ACHN (cell line): Measurements from ENCODE around the gene AKR1B1.
"Not testable (repeated sequence)": the region's sequence is repeated elsewhere in the genome, so short reads cannot be mapped to it uniquely, and the experiment has no call there.

Source experiments
- DNase-seq: peaks from one replicate; pipeline ENCODE4 v3.0.0-alpha.2; 2015
- in situ Hi-C: cut with HindIII; loops from 2 replicates; pipeline ENCODE4 v1.10.0; 2017; ENCODE audit warnings: low sequenced_read_pairs, low pct_ligation_motif_present, low pct_unique_long_range_greater_than_20kb

The AKR1B1 gene

GRCh38 chr7:134458806-134459698 is at the start of gene AKR1B1:
AKR1B1 (minus strand) TSS chr7:134459100; CDS start chr7:134459062, 38 bp downstream.
- in situ Hi-C loops, result no loop called here
- peak; percentile 97 for DNase-seq

GRCh38 chr7:134505856-134506255 is 47.0 kb upstream of the AKR1B1 start:
- no peak for DNase-seq
- in situ Hi-C loops, result no loop called here

GRCh38 chr7:134504660-134505164 is 45.8 kb upstream of the AKR1B1 start:
- in situ Hi-C loops, result no loop called here
- no peak for DNase-seq

DNA sequence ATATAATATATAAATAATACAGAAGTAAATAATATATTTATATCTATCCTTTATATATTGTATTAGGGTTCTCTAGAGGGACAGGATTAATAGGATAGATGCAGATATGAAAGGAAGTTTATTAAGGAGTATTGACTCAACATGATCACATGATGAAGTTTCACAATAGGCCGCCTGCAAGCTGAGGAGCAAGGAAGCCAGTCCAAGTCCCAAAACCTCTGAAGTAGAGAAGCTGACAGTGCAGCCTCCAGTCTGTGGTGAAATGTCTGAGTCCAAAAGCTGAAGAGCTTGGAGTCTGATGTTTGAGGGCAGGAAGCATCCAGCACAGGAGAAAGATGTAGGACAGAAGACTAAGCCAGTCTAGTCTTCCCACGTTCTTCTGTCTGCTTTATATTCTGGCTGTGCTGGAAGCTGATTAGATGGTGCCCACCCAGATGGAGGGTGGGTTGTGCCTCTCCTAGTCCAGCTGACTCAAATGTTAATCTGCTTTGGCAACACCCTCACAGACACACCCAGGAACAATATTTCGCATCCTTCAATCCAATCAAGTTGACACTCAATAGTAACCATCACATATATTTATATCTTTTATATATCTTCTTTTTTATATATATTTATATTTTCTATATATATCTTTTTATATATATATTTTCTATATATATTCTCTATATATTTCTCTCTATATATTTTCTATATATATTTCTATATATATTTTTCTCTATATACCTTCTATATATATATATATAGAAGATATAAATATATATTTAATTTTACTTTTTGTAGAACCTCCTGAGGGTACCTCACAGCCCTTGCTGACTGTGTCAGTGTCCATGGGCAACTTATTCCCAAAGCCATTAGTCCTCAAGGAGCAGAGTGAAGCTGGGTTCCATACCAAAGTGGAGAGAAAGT is 43.8 kb upstream of the AKR1B1 start:
- in situ Hi-C loops, result no loop called here
- DNase-seq, result no peak

GRCh38 chr7:134500982-134501381 is 42.1 kb upstream of the AKR1B1 start:
- no peak for DNase-seq
- in situ Hi-C loops, result no loop called here

DNA sequence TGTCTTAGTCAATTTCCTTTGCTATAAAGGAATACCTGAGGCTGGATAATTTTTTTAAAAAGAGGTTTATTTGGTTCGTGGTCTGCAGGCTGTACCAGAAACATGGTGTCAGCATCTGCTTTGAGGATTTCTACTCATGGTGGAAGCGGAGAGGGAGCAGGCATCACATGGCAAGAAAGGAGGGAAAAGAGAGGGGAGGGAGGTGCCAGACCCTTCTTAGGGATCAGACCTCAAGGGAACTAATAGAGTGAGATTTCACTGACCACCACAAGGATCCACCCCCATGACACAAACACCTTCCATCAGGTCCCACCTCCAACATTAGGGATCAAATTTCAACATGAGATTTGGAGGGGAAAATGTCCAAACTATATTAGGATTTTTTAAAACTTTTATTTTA is 41.5 kb upstream of the AKR1B1 start:
- no peak for DNase-seq
- in situ Hi-C loops, result no loop called here

GRCh38 chr7:134495546-134495945 is 36.6 kb upstream of the AKR1B1 start:
- in situ Hi-C loops, result no loop called here
- no peak for DNase-seq

GRCh38 chr7:134493091-134493490 is 34.2 kb upstream of the AKR1B1 start:
- DNase-seq, result no peak
- in situ Hi-C loops, result no loop called here

GRCh38 chr7:134487721-134488120 is 28.8 kb upstream of the AKR1B1 start:
- DNase-seq, in situ Hi-C loops: not testable (repeated sequence)

DNA sequence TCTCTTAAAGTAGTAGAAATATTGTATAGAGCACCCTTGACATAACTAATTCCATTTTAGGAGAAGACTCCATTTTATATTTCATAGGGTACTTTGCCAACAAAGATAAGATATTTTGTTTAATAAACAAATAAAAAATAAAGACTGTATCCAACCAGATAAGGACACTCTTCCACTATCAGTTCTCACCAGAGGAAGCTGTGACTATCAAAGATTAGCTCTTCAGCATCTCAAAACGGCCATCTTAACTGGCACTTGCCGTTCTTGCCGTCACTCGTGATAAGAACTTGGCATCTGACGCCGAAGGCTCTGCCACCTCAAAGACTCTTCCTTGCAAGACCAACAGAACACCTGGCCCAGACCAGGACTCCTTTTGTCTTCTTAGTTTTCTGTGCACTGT is 26.3 kb upstream of the AKR1B1 start:
- DNase-seq, result no peak
- in situ Hi-C loops, result no loop called here

DNA sequence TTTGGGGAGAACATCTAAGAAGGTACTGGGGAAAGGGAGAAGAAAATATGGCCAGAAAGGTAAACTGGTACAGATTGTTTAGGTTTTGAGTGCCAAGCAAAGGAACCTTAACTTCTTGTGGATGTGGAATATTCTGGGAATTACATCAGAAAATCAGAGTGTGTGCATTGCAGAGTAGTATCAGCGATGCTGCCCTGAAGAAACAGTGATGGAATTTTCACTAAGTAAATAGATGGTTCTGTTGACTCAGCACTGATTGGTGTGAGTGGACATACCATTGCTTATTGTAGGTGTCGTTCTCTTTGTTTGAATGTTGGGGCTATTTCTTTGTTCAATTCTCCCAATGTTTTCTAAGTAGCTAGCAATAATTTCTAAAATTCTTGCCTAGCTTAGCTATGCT is 24.4 kb upstream of the AKR1B1 start:
- in situ Hi-C loops, result no loop called here

GRCh38 chr7:134482858-134483257 is 24.0 kb upstream of the AKR1B1 start:
- DNase-seq, result no peak
- in situ Hi-C loops, result no loop called here

More for the DNA sequence above, 24.4 kb upstream of the AKR1B1 start:
- DNase-seq, result no peak

GRCh38 chr7:134481167-134481566 is 22.3 kb upstream of the AKR1B1 start:
- in situ Hi-C loops, result no loop called here
- no peak for DNase-seq

GRCh38 chr7:134480730-134481129 is 21.8 kb upstream of the AKR1B1 start:
- peak; percentile 82 for DNase-seq
- in situ Hi-C loops, result no loop called here

DNA sequence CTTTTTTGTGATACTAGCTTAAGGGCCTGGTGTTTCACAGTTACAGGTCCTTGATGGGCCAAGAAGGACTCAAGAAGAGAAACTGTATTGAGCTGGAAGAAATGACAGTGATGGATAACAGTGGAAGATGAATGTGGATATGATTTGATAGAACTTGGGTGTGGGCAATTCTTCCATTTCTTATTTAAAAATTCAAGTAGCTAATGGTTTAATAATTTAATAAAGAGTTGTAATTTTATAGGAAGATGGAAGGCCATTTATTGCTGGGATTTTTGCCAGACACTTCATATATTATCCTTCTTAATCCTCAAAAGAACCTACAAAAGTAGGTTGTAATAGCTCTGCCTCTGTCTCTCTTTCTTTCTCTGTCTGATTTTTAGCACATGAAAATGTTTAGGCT is 21.3 kb upstream of the AKR1B1 start:
- in situ Hi-C loops, result no loop called here
- no peak for DNase-seq

GRCh38 chr7:134478707-134479106 is 19.8 kb upstream of the AKR1B1 start:
- DNase-seq, result peak; percentile 43
- in situ Hi-C loops, result no loop called here

GRCh38 chr7:134477954-134478353 is 19.1 kb upstream of the AKR1B1 start:
- no peak for DNase-seq
- in situ Hi-C loops, result no loop called here

- no peak for DNase-seq
- in situ Hi-C loops, result no loop called here
These were observed 17.1 kb upstream of the AKR1B1 start for GRCh38 chr7:134476044-134476443.

- no peak for DNase-seq
- in situ Hi-C loops, result no loop called here
These were observed 15.9 kb upstream of the AKR1B1 start for GRCh38 chr7:134474828-134475227.
